Caki2 (cell line): ENCODE data around the gene RAB44. TPM values are rescaled to one million over a fixed set of nuclear protein-coding genes. Genes with fewer than 3 reads are reported as not detected.
A peak's percentile ranks its signal among the peaks of the same experiment; 100 is the strongest.

ENCODE experiments used
- DNase-seq: peaks from one replicate; pipeline ENCODE4 v3.0.0-alpha.2; 2015; ENCODE audit warnings: low read depth
- in situ Hi-C: cut with HindIII; loops from 2 replicates; pipeline ENCODE4 v1.10.0; 2016; ENCODE audit warnings: low sequenced_read_pairs, low pct_unique_long_range_greater_than_20kb, mixed read lengths
- total RNA-seq: library from RNA; depleted of rRNA; stranded (reverse); fragments of >200 nt; shearing (Covaris generic); gene quantifications from 2 replicates; pipeline ENCODE4 v1.2.3, GENCODE V29; 2014; ENCODE audit warnings: low replicate concordance

RAB44 gene
- total RNA-seq, 1 experiment from 2014 or later: not detected

DNA sequence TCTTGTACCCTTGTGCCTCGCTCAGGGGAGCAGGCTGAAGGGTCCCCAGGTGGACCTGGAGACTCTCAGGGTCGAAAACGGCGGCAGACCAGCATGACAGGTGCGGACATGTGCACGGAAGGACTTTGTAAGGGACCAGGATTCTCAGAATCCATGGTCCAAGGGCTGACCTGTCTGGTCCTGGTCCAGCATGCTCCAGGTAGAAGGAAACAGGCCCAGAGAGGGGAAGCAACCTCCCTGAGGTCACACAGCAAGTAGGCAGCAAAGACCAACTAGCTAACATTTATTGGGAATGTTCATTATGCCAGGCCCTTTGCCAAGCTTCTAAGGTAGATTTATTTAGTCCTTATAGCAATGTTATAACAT is 13.2 kb upstream of the RAB44 start:
- DNase-seq: no peak
- in situ Hi-C loops: no loop called here

DNA sequence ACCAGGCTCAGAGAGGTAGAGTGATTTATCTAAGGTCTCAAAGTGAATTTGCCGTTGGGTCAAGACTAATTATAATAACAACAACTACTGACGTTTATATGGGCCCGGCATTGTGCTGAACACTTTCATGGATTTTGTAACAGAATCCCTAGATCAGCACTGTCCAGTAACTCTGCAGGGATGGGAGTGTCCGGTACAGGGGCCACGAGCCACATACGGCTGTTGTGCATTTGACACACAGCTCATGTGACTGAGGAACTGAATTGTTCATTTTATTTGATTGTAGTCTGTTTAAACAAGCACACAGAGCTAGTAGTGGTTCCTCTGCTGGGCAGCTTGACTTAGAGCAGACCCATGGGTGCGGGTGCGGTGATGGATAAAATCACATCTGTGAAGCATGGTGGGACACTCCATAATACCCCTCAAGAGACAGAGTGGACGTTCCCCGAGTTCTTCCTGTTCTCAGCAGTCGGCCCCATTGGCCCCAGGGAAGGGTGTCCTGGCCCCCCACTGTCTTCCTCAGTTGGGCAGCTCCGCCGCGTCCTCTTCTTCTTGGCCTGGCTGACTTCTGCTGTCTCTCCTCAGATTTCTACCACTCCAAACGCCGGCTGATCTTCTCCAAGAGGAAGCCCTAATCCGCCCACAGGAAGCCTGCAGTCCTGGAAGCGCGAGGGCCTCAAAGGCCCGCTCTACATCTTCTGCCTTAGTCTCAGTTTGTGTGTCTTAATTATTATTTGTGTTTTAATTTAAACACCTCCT is 12.3 kb upstream of the RAB44 start:
- in situ Hi-C loops: no loop called here
- DNase-seq: no peak

- in situ Hi-C loops: no loop called here
- DNase-seq: no peak
Measured at GRCh38 chr6:36685926-36686667, 11.5 kb upstream of the RAB44 start.

GRCh38 chr6:36686668-36687513 is 10.7 kb upstream of the RAB44 start:
- in situ Hi-C loops: no loop called here
- DNase-seq: no peak

GRCh38 chr6:36688063-36688738 is 9.4 kb upstream of the RAB44 start:
- in situ Hi-C loops: no loop called here
- DNase-seq: no peak

DNA sequence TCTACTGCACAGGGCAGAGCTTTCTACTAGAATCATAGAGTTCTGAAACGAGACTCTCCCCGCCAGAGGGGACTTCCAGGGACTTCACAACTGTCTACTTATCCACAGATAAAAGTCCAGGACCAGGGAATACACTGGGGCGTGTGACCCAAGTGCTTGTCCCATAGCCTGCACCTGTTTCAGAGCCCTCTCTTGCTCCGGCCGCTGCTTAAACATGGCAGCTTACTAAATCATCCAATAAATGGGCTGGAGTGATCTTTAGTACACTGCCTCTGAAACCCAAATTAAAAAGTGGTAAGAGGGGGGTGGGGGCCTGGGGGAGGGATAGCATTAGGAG is 8.9 kb upstream of the RAB44 start:
- no peak for DNase-seq
- in situ Hi-C loops: no loop called here

GRCh38 chr6:36691011-36691410 is 6.6 kb upstream of the RAB44 start:
- in situ Hi-C loops: no loop called here
- DNase-seq: no peak

DNA sequence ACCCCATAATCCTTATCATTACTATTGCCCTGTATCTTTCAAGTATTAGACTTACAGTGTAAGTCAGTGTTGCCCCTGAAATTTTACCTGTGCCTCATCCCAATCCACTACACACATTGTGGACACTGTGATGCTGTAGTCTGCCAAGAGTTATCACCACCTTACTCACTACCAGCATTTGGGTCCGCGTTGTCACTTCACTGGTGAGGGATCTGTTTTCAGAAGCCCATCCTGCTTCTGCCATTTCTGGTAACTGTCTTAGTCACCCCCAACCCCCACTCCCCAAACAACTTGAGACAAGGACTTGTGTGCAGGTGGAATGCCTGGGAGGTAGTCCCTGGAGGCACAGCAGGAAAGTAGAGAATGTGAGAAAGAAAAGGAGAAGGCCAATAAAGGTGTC is 6.0 kb upstream of the RAB44 start:
- in situ Hi-C loops: no loop called here
- no peak for DNase-seq

DNA sequence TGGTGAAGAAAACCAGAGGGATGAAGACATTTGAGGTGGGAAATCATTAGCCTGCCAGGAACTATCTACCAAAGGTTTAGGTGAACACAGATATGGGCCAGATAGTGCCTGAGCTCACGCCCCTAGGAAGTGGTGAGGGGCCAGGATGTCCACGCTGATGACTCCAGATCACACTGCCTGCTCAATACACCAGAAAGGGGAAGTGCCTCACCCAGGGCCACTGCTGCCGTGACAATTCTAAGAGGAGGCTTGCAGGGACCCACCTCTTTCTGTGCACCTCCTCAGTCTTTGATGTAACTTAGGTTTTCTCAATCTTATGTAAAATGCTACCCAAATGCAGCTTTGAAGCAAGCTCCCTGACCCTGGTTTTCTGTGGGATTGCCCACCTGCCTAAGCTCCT is 5.4 kb upstream of the RAB44 start:
- DNase-seq: no peak
- in situ Hi-C loops: no loop called here

DNA sequence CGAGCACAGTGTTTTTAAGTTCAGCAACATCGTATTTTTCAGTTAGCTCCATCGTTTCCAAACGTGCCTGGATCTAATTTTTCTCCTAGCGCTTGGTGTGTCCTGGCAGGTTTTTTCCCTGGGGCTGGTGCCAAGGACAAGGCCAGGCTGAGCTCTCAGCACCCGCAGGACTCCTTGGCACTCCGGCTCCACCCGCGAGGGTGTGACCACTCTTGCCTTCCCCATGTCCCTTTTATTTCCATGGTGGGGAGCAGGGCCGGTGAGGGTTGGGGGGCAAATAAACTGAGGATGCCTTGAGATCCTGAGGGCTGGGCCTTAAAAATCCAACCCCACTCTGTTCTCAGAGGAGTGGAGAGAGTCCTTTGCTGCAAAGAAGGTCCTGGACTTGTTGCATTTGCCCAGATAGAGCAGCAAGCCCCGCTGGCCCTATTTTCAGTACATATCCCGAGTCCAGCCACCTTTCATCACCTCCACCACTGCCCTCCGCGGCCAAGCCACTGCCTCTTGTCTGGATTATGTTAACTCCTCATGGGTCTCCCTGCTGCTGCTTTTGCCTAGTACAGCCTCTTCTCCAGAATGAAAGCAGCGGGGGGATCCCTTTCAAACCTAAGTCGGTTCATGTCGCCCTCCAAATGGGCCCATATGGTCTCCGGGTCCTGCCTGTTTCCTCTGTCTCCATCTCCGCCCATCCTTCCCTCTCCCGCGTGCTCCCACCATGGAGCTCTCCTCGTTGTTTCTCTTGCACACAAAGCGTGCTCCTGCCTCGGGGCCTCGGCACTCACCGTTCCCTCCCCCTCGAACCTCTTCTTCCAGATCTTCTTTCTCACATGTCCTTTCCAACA is 4.5 kb upstream of the RAB44 start:
- DNase-seq: no peak
- in situ Hi-C loops: no loop called here

DNA sequence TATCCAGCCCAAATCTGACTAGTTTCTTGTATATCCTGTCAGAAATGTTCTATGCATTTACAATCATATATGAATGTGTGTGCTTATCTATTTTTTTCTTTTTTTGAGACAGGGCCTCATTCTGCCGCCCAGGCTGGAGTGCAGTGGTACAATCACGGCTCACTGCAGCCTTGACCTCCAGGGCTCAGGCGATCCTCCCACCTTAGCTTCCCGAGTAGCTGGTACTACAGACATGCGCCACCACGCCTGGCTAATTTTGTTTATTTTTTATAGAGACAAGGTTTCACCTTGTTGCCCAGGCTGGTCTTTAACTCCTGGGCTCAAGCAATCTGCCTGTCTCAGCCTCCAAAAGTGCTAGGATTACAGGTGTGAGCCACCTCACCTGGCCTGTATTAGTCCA is 3.0 kb upstream of the RAB44 start:
- in situ Hi-C loops: no loop called here
- DNase-seq: peak; percentile 27

- in situ Hi-C loops: no loop called here
- no peak for DNase-seq
Measured at GRCh38 chr6:36695414-36695813, 2.2 kb upstream of the RAB44 start.

- DNase-seq: no peak
- in situ Hi-C loops: no loop called here
Measured at GRCh38 chr6:36698196-36698595, 570 bp downstream of the RAB44 start.

DNA sequence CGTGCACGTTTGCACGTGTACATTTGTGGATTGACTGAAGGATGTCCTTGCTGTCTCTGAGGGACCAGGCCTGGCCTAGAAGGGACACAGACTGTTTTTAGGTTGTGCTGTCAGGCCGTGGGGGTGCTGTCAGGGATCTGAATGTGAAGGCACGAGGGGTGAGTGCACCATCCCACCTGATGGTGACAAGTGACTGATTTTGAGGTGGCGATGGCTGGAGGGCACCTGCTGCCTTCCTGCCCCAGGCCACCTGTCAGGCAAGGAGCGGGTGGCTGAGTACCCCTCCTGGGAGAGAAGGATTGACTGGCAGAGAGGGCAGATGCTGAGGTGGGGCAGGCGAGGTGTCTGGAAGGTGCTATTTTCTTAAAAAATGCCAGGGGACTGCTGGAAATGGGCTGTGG is 1.2 kb downstream of the RAB44 start:
- in situ Hi-C loops: no loop called here
- no peak for DNase-seq

GRCh38 chr6:36699348-36699747 is 1.7 kb downstream of the RAB44 start:
- in situ Hi-C loops: no loop called here
- DNase-seq: no peak

DNA sequence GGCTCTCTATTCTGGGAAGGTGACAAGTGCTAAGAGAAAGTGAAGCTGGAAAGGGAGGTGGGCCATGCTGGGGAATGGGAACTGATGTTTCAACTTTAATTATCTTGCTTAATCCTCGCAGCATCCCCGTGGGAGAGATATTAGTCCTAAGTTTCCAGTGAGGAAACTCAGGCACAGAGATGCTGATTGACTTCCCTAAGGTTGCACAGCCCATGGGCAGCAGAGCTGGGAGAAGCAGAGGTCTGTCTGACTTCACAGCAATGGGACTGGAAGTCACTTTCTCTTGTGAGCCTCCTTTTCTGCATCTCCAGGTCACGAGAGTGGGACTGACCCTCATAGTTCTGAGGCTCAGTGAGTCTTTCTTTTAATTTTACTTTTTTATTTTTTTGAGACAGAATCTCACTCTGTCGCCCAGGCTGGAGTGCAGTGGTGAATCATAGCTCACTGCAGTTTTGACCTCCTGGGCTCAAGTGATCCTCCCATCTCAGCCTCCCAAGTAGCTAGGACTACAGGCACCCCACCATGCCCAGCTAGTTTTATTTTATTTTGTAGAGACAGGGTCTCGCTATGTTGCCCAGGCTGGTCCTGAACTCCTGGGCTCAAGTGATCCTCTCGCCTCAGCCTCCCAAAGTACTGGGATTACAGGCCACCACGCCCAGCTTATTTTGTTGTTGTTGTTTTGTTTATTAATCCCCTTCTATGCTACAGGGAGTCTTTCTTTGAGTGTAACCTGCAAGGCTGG is 2.6 kb downstream of the RAB44 start:
- DNase-seq: no peak
- in situ Hi-C loops: no loop called here

DNA sequence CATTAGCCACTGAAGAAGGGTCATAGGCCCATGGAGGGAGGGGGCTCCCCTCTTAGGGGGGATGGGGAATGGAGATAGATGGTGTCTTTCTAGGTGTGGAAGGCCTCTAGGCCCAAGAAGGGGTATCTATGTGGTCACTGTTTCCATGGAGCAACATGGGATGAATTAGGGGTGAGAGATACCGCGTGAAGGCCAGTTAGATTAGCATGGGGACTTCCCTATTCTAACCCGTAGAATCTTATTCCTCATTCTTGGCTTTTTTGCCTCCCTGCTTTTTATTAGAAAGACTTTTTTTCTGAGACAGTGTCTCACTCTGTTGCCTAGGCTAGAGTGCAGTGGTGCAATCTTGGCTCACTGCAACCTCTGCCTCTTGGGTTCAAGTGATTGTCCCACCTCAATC is 3.2 kb downstream of the RAB44 start:
- in situ Hi-C loops: no loop called here
- DNase-seq: no peak
